Measurements from ENCODE around the gene ZNF829.

- TF ChIP-seq CTCF (conservative IDR thresholded peaks at IDR 0.05; ENCODE audit: low read depth in 2 of 2) (no peak), POLR2AphosphoS5 (IDR thresholded peaks at IDR 0.05; ENCODE audit: low read depth) (no peak), REST (IDR thresholded peaks at IDR 0.05; ENCODE audit: unreplicated experiment) (no peak), EZH2 (IDR thresholded peaks at IDR 0.05; ENCODE audit: low read depth, unreplicated experiment) (no peak), EZH2phosphoT487 (IDR thresholded peaks at IDR 0.05; ENCODE audit: unreplicated experiment) (no peak), CREB1 (CRISPR knock-in tag; IDR thresholded peaks at IDR 0.05; ENCODE audit: low read depth) (no peak), STAT1 (IDR thresholded peaks at IDR 0.05; ENCODE audit: unreplicated experiment) (no peak), JUNB (IDR thresholded peaks at IDR 0.05; ENCODE audit: unreplicated experiment) (no peak), ZNF114 (CRISPR knock-in tag; IDR thresholded peaks at IDR 0.05) (no peak), ZNF331 (CRISPR knock-in tag; IDR thresholded peaks at IDR 0.05; ENCODE audit: low read depth) (no peak), NANOG (IDR thresholded peaks at IDR 0.05; ENCODE audit: borderline replicate concordance) (no peak)
- TF ChIP-seq, protein P1, sequence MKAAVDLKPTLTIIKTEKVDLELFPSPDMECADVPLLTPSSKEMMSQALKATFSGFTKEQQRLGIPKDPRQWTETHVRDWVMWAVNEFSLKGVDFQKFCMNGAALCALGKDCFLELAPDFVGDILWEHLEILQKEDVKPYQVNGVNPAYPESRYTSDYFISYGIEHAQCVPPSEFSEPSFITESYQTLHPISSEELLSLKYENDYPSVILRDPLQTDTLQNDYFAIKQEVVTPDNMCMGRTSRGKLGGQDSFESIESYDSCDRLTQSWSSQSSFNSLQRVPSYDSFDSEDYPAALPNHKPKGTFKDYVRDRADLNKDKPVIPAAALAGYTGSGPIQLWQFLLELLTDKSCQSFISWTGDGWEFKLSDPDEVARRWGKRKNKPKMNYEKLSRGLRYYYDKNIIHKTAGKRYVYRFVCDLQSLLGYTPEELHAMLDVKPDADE (IDR thresholded peaks at IDR 0.05), result no peak
- TF ChIP-seq, protein P2, sequence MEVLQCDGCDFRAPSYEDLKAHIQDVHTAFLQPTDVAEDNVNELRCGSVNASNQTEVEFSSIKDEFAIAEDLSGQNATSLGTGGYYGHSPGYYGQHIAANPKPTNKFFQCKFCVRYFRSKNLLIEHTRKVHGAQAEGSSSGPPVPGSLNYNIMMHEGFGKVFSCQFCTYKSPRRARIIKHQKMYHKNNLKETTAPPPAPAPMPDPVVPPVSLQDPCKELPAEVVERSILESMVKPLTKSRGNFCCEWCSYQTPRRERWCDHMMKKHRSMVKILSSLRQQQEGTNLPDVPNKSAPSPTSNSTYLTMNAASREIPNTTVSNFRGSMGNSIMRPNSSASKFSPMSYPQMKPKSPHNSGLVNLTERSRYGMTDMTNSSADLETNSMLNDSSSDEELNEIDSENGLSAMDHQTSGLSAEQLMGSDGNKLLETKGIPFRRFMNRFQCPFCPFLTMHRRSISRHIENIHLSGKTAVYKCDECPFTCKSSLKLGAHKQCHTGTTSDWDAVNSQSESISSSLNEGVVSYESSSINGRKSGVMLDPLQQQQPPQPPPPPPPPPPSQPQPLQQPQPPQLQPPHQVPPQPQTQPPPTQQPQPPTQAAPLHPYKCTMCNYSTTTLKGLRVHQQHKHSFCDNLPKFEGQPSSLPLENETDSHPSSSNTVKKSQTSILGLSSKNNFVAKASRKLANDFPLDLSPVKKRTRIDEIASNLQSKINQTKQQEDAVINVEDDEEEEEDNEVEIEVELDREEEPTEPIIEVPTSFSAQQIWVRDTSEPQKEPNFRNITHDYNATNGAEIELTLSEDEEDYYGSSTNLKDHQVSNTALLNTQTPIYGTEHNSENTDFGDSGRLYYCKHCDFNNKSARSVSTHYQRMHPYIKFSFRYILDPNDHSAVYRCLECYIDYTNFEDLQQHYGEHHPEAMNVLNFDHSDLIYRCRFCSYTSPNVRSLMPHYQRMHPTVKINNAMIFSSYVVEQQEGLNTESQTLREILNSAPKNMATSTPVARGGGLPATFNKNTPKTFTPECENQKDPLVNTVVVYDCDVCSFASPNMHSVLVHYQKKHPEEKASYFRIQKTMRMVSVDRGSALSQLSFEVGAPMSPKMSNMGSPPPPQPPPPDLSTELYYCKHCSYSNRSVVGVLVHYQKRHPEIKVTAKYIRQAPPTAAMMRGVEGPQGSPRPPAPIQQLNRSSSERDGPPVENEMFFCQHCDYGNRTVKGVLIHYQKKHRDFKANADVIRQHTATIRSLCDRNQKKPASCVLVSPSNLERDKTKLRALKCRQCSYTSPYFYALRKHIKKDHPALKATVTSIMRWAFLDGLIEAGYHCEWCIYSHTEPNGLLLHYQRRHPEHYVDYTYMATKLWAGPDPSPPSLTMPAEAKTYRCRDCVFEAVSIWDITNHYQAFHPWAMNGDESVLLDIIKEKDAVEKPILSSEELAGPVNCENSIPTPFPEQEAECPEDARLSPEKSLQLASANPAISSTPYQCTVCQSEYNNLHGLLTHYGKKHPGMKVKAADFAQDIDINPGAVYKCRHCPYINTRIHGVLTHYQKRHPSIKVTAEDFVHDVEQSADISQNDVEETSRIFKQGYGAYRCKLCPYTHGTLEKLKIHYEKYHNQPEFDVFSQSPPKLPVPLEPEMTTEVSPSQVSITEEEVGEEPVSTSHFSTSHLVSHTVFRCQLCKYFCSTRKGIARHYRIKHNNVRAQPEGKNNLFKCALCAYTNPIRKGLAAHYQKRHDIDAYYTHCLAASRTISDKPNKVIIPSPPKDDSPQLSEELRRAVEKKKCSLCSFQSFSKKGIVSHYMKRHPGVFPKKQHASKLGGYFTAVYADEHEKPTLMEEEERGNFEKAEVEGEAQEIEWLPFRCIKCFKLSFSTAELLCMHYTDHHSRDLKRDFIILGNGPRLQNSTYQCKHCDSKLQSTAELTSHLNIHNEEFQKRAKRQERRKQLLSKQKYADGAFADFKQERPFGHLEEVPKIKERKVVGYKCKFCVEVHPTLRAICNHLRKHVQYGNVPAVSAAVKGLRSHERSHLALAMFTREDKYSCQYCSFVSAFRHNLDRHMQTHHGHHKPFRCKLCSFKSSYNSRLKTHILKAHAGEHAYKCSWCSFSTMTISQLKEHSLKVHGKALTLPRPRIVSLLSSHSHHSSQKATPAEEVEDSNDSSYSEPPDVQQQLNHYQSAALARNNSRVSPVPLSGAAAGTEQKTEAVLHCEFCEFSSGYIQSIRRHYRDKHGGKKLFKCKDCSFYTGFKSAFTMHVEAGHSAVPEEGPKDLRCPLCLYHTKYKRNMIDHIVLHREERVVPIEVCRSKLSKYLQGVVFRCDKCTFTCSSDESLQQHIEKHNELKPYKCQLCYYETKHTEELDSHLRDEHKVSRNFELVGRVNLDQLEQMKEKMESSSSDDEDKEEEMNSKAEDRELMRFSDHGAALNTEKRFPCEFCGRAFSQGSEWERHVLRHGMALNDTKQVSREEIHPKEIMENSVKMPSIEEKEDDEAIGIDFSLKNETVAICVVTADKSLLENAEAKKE (CRISPR knock-in tag; IDR thresholded peaks at IDR 0.05), result no peak
These were observed 15.6 kb upstream of the ZNF829 start for GRCh38 chr19:36931684-36932083.

Measured in GM23338 (cell line).